GM18499 (cell line): Measurements from ENCODE around the gene FUOM.
"Not testable (repeated sequence)": the region's sequence is repeated elsewhere in the genome, so short reads cannot be mapped to it uniquely, and the experiment has no call there.

ENCODE experiments used
- ATAC-seq: cut with Tn5 transposase; IDR thresholded peaks from one replicate; pipeline ENCODE4 v1.9.1; 2021; ENCODE audit warnings: moderate number of reproducible peaks; ENCODE audit not compliant: insufficient read depth, unreplicated experiment

Gene FUOM

GRCh38 chr10:133336118-133336576, 21.7 kb downstream of the FUOM start:
- ATAC-seq = no peak

GRCh38 chr10:133335246-133336117, 22.3 kb downstream of the FUOM start:
- ATAC-seq = no peak

GRCh38 chr10:133334503-133335245, 23.1 kb downstream of the FUOM start:
- no peak for ATAC-seq

- ATAC-seq = no peak
These were observed 24.7 kb downstream of the FUOM start for GRCh38 chr10:133332936-133333699.

GRCh38 chr10:133329491-133330202, 28.2 kb downstream of the FUOM start:
- peak; percentile 73 for ATAC-seq

- no peak for ATAC-seq
These were observed 29.2 kb downstream of the FUOM start for GRCh38 chr10:133328358-133329343.

GRCh38 chr10:133327651-133328357, 30.0 kb downstream of the FUOM start:
- ATAC-seq = no peak

- ATAC-seq = no peak
These were observed 30.8 kb downstream of the FUOM start for GRCh38 chr10:133326745-133327650.

GRCh38 chr10:133326223-133326551, 31.6 kb downstream of the FUOM start:
- no peak for ATAC-seq

GRCh38 chr10:133325440-133326222, 32.2 kb downstream of the FUOM start:
- ATAC-seq = no peak

- no peak for ATAC-seq
These were observed 33.0 kb downstream of the FUOM start for GRCh38 chr10:133324857-133325260.

- ATAC-seq = no peak
These were observed 33.5 kb downstream of the FUOM start for GRCh38 chr10:133324198-133324792.

- not testable (repeated sequence) for ATAC-seq
These were observed 35.6 kb downstream of the FUOM start for GRCh38 chr10:133322064-133322709.

- ATAC-seq = not testable (repeated sequence)
These were observed 36.9 kb downstream of the FUOM start for GRCh38 chr10:133320852-133321422.

GRCh38 chr10:133318494-133319127, 39.2 kb downstream of the FUOM start:
- ATAC-seq = no peak
